Thyroid gland (tissue), 4 donors: ENCODE results near the gene SLC25A2. TPM values are rescaled to one million over a fixed set of nuclear protein-coding genes. Genes with fewer than 3 reads are reported as not detected.
"Not testable (repeated sequence)": the region's sequence is repeated elsewhere in the genome, so short reads cannot be mapped to it uniquely, and the experiment has no call there.

Source experiments
- DNase-seq, 2 donors: peaks; one replicate each; pipeline ENCODE4 v3.0.0-alpha.2; 2019
- H3K27ac ChIP-seq, 3 donors: fragments of 200-600 bp; sonication (generic); 1 replicate in 2 of 3; 2 replicates in 1 of 3; pipeline ENCODE4 v1.5.1; 2016 to 2019; ENCODE audit warnings: mild to moderate bottlenecking in 1 of 3, moderate library complexity in 1 of 3
- H3K27me3 ChIP-seq: fragments of 200-600 bp; sonication (generic); one replicate; pipeline ENCODE4 v1.5.1; 2019
- H3K36me3 ChIP-seq, 2 donors: fragments of 200-600 bp; sonication (generic); one replicate each; pipeline ENCODE4 v1.5.1; 2016 to 2019
- H3K4me1 ChIP-seq, 2 donors: fragments of 200-600 bp; sonication (generic); one replicate each; pipeline ENCODE4 v1.5.1; 2017 to 2019
- H3K4me3 ChIP-seq, 3 donors: fragments of 200-600 bp; sonication (generic); replicated peaks in 1 of 3; 1 replicate in 2 of 3; 2 replicates in 1 of 3; pipeline ENCODE4 v1.5.1; 2016; ENCODE audit warnings: mild to moderate bottlenecking in 1 of 3
- H3K9me3 ChIP-seq: fragments of 200-600 bp; sonication (generic); one replicate; pipeline ENCODE4 v1.5.1; 2017
- CTCF ChIP-seq, 6 experiments: fragments of 200-600 bp in 3 of 6; fragments of 450-650 bp in 3 of 6; sonication (generic) in 3 of 6; IDR thresholded peaks; one replicate each; pipeline ENCODE4 v1.5.1; 2016 to 2019; ENCODE audit warnings: antibody characterized with exemption in 6 of 6, mild to moderate bottlenecking in 2 of 6, inconsistent platforms in 1 of 6, moderate library complexity in 1 of 6
- POLR2A ChIP-seq, 2 donors: fragments of 450-650 bp; IDR thresholded peaks; one replicate each; pipeline ENCODE4 v1.6.1; 2017; ENCODE audit warnings: antibody characterized with exemption in 2 of 2, mild to moderate bottlenecking in 2 of 2, moderate library complexity in 1 of 2
- WGBS, 2 donors: methylation state at CpG; one replicate each; pipeline ENCODE4 v1.1.5; 2017; 5-methylcytosine and 5-hydroxymethylcytosine counted together
- intact Hi-C: fragments of 100-400 bp; cut with DNase I; formaldehyde crosslinking; loops from one replicate; pipeline ENCODE4 v1.15.1; 2023
- total RNA-seq, 4 donors: library from RNA; depleted of rRNA; stranded (reverse); fragments of >200 nt; gene quantifications; one replicate each; pipeline ENCODE4 v1.2.3, GENCODE V29; 2016

Gene SLC25A2
- total RNA-seq, 4 donors from 2014 or later, result 1.6 to 4.5 TPM; not detected in 2

DNA sequence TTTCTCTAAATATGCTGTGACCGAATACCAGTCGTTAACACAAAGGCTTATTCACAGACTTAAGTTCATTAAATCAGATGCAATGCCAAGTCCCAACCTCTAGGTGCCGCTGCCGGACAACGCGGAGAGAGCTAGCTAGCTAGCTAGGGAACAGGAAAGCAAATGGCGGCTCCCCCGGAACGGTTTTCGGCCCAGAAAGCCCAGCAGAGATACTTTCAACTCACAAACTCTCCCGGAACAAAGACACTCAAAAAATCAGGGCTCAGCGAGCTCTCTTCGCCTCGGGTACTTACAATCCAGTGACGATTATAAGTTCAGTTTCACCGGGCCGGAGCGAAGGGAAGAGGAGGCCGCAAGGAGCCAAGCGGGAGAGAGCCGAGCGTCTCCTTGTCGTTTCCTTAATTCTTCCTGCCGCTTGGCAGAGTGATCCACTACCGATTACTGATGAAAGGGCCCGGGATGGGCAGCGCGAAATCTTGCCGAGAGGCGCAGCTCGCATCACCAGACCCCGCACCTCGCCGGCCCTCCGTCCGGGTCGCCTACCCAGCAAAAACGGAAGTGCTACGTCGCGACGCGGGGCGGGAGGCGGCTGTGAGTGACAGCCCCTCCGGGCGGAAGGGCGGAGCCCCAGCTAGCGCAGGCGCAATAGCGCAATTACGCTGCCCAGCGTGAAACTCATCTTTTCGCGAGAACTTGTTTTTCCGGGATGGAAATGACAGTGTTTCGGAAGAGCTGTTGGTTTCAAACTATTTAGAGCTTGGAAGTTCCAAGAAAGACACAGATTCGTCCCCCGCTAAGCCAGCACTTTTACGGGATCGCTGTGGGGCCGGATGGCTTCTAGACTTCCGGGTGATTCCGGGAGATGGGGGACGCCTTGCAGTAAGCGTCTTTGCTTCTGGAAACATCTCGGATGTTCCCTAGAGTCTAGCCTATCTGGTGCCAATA is 16.6 kb upstream of the SLC25A2 start, which contains the start of gene TAF7:
Gene TAF7 (minus strand): TSS at position 560 of the 945 bp plus-strand sequence. CDS start 740 bp downstream, outside the sequence.
- Histone ChIP-seq H3K4me1 (peaks cover 0 to 4% of the 10 kb centered on the region in 2 donors), H3K27ac (peak within 1 kb of the TSS; percentile 80 to 92 (median 86)), H3K27me3 (no peaks in the 10 kb centered on the region), H3K4me3 (peak within 1 kb of the TSS; percentile 57 to 78 (median 78)), H3K9me3 (peaks cover 12% of the 10 kb centered on the region), H3K36me3 (peaks cover 14 to 18% of the 10 kb centered on the region in 2 donors)
- 2 to 3% methylated on average over 40 to 66 of the region's 67 CpGs for WGBS, 2 donors
- TF ChIP-seq CTCF (IDR thresholded peaks at IDR 0.05) (peak; percentile 49 to 83 (median 64)), POLR2A (IDR thresholded peaks at IDR 0.05) (peak; percentile 80 to 91)
- DNase-seq, result peak; percentile 80 to 87
- intact Hi-C loops, result no loop called here

- no peak for DNase-seq
- H3K27me3 ChIP-seq, result no peaks in the 10 kb centered on the region
- H3K9me3 ChIP-seq, result peaks cover 12% of the 10 kb centered on the region
- intact Hi-C loops, result loop anchor here (5.0 kb wide), 1 partner anchor 62 kb away; no protein-coding TSS in a partner anchor
- H3K27ac ChIP-seq, result no peak overlapping the region
- 68 to 76% methylated on average over 5 of the region's 5 CpGs for WGBS, 2 donors
- peak overlapping the region; percentile 57 to 78 (median 78) for H3K4me3 ChIP-seq
- H3K36me3 ChIP-seq, result peaks cover 14 to 18% of the 10 kb centered on the region in 2 donors
- TF ChIP-seq CTCF (IDR thresholded peaks at IDR 0.05), result no peak
- no peak for TF ChIP-seq POLR2A (IDR thresholded peaks at IDR 0.05)
- H3K4me1 ChIP-seq, result peaks cover 0 to 4% of the 10 kb centered on the region in 2 donors
These were observed 15.8 kb upstream of the SLC25A2 start for GRCh38 chr5:141319699-141320098.

- H3K27ac ChIP-seq, result no peak overlapping the region
- peaks cover 0 to 4% of the 10 kb centered on the region in 2 donors for H3K4me1 ChIP-seq
- 98% methylated on average over 6 of the region's 6 CpGs for whole genome bisulfite sequencing, 2 donors
- TF ChIP-seq CTCF (IDR thresholded peaks at IDR 0.05) (no peak), POLR2A (IDR thresholded peaks at IDR 0.05) (no peak)
- intact Hi-C loops, result loop anchor here (5.0 kb wide), 1 partner anchor 62 kb away; no protein-coding TSS in a partner anchor
- no peak for DNase-seq
- peaks cover 12% of the 10 kb centered on the region for H3K9me3 ChIP-seq
- H3K36me3 ChIP-seq, result peaks cover 14 to 18% of the 10 kb centered on the region in 2 donors
- no peaks in the 10 kb centered on the region for H3K27me3 ChIP-seq
- H3K4me3 ChIP-seq, result no peak overlapping the region
These were observed 15.4 kb upstream of the SLC25A2 start for GRCh38 chr5:141319202-141319601.

- H3K9me3 ChIP-seq, result peaks cover 12% of the 10 kb centered on the region
- not testable (repeated sequence) for DNase-seq, H3K4me1 ChIP-seq, H3K27ac ChIP-seq, H3K27me3 ChIP-seq, H3K4me3 ChIP-seq
- peaks cover 14 to 18% of the 10 kb centered on the region in 2 donors for H3K36me3 ChIP-seq
- WGBS, 2 donors, result 94 to 95% methylated on average over 4 of the region's 4 CpGs
- intact Hi-C loops, result loop anchor here (5.0 kb wide), 1 partner anchor 60 kb away; no protein-coding TSS in a partner anchor
These were observed 13.1 kb upstream of the SLC25A2 start for GRCh38 chr5:141316963-141317362.

GRCh38 chr5:141313711-141314110 is 9.9 kb upstream of the SLC25A2 start:
- TF ChIP-seq POLR2A (IDR thresholded peaks at IDR 0.05) (no peak), CTCF (IDR thresholded peaks at IDR 0.05) (no peak)
- Histone ChIP-seq H3K4me3 (no peak overlapping the region), H3K27ac (no peak overlapping the region), H3K27me3 (no peaks in the 10 kb centered on the region), H3K36me3 (peaks cover 5 to 7% of the 10 kb centered on the region in 2 donors), H3K9me3 (peaks cover 1% of the 10 kb centered on the region), H3K4me1 (no peaks in the 10 kb centered on the region)
- intact Hi-C loops, result no loop called here
- DNase-seq, result no peak
